ENCODE measurements around the gene PLA2G6.

GRCh38 chr22:38081636-38081940 lies 100.0 kb downstream of the PLA2G6 start:
- no peak for TF ChIP-seq EP300 (IDR thresholded peaks at IDR 0.05)
- TF ChIP-seq CTCF (IDR thresholded peaks at IDR 0.05) = no peak
